ENCODE measurements around the gene SPRR2G. TPM values are rescaled to one million over a fixed set of nuclear protein-coding genes. Genes with fewer than 3 reads are reported as not detected.
"Not testable (repeated sequence)": the region's sequence is repeated elsewhere in the genome, so short reads cannot be mapped to it uniquely, and the experiment has no call there.

SPRR2G gene
- polyA plus RNA-seq: 1 to 10 TPM in 1 of 2 donors, under 1 TPM in 1; 0.49 to 2.0 TPM

DNA sequence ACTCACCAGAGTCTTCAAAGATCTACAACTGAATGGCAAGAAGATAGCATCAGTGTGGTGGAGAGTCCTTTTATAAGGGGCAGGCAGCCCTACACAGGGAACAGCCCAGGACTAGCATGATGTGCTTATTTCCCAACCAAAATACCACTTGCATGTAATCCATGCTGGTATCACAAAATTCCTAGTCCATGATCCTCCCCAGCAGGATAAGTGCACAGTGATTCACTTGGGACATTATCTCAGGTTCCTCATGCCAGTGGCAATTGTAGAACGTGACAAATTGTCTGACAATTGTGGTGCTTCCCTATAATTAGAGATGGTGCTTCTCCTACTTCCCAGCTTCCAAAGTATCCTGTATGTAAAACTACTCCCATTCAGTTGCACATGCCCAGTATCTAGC is at the start of gene SPRR2G:
Gene SPRR2G, minus strand, starts transcription at position 45 of the 400 bp plus-strand sequence. CDS start 780 bp downstream, outside the sequence.
- H3K4me1 ChIP-seq (ENCODE audit: control insufficient read depth in 2 of 2, insufficient read depth in 2 of 2, low read length in 1 of 2): no peaks in the 10 kb centered on the region
- H3K9me3 ChIP-seq (ENCODE audit: control insufficient read depth in 2 of 2, insufficient read depth in 1 of 2, low read depth in 1 of 2, low read length in 1 of 2): no peaks in the 10 kb centered on the region
- peaks cover 0 to 2% of the 10 kb centered on the region in 2 donors for H3K27me3 ChIP-seq (ENCODE audit: control insufficient read depth in 1 of 2, insufficient read depth in 2 of 2, low read length in 2 of 2)
- H3K27ac ChIP-seq (ENCODE audit: low read depth in 2 of 2, low read length in 1 of 2): no peak within 1 kb of the TSS
- no peaks in the 10 kb centered on the region for H3K36me3 ChIP-seq (ENCODE audit: control insufficient read depth in 2 of 2, insufficient read depth in 2 of 2, low read length in 1 of 2)
- WGBS, 2 donors: 72 to 74% methylated on average over 1 of the region's 1 CpG
- no peak within 1 kb of the TSS for H3K4me3 ChIP-seq (ENCODE audit: low read depth in 1 of 2, low read length in 2 of 2)

GRCh38 chr1:153195216-153195615 is 44.5 kb upstream of the SPRR2G start:
- 75 to 84% methylated on average over 4 of the region's 4 CpGs for WGBS, 2 donors
- Histone ChIP-seq H3K27me3 (ENCODE audit: control insufficient read depth in 1 of 2, insufficient read depth in 2 of 2, low read length in 2 of 2) (no peaks in the 10 kb centered on the region), H3K9me3 (ENCODE audit: control insufficient read depth in 2 of 2, insufficient read depth in 1 of 2, low read depth in 1 of 2, low read length in 1 of 2) (no peaks in the 10 kb centered on the region), H3K4me3 (ENCODE audit: low read depth in 1 of 2, low read length in 2 of 2) (no peak overlapping the region), H3K4me1 (ENCODE audit: control insufficient read depth in 2 of 2, insufficient read depth in 2 of 2, low read length in 1 of 2) (no peaks in the 10 kb centered on the region), H3K27ac (ENCODE audit: low read depth in 2 of 2, low read length in 1 of 2) (no peak overlapping the region), H3K36me3 (ENCODE audit: control insufficient read depth in 2 of 2, insufficient read depth in 2 of 2, low read length in 1 of 2) (no peaks in the 10 kb centered on the region)

- no peaks in the 10 kb centered on the region for H3K27me3 ChIP-seq (ENCODE audit: control insufficient read depth in 1 of 2, insufficient read depth in 2 of 2, low read length in 2 of 2)
- no peaks in the 10 kb centered on the region for H3K36me3 ChIP-seq (ENCODE audit: control insufficient read depth in 2 of 2, insufficient read depth in 2 of 2, low read length in 1 of 2)
- H3K4me3 ChIP-seq (ENCODE audit: low read depth in 1 of 2, low read length in 2 of 2): no peak overlapping the region
- no peaks in the 10 kb centered on the region for H3K9me3 ChIP-seq (ENCODE audit: control insufficient read depth in 2 of 2, insufficient read depth in 1 of 2, low read depth in 1 of 2, low read length in 1 of 2)
- H3K4me1 ChIP-seq (ENCODE audit: control insufficient read depth in 2 of 2, insufficient read depth in 2 of 2, low read length in 1 of 2): no peaks in the 10 kb centered on the region
- H3K27ac ChIP-seq (ENCODE audit: low read depth in 2 of 2, low read length in 1 of 2): no peak overlapping the region
- 68 to 69% methylated on average over 3 of the region's 3 CpGs for WGBS, 2 donors
Observed at GRCh38 chr1:153194331-153195050, 43.8 kb upstream of the SPRR2G start.

- WGBS, 2 donors: 21% methylated on average over 3 of the region's 3 CpGs
- H3K4me3 ChIP-seq (ENCODE audit: low read depth in 1 of 2, low read length in 2 of 2): no peak overlapping the region
- H3K36me3 ChIP-seq (ENCODE audit: control insufficient read depth in 2 of 2, insufficient read depth in 2 of 2, low read length in 1 of 2): no peaks in the 10 kb centered on the region
- no peaks in the 10 kb centered on the region for H3K9me3 ChIP-seq (ENCODE audit: control insufficient read depth in 2 of 2, insufficient read depth in 1 of 2, low read depth in 1 of 2, low read length in 1 of 2)
- H3K4me1 ChIP-seq (ENCODE audit: control insufficient read depth in 2 of 2, insufficient read depth in 2 of 2, low read length in 1 of 2): peaks cover 0 to 2% of the 10 kb centered on the region in 2 donors
- H3K27me3 ChIP-seq (ENCODE audit: control insufficient read depth in 1 of 2, insufficient read depth in 2 of 2, low read length in 2 of 2): no peaks in the 10 kb centered on the region
- H3K27ac ChIP-seq (ENCODE audit: low read depth in 2 of 2, low read length in 1 of 2): no peak overlapping the region
Observed at GRCh38 chr1:153192697-153193096, 42.0 kb upstream of the SPRR2G start.

DNA sequence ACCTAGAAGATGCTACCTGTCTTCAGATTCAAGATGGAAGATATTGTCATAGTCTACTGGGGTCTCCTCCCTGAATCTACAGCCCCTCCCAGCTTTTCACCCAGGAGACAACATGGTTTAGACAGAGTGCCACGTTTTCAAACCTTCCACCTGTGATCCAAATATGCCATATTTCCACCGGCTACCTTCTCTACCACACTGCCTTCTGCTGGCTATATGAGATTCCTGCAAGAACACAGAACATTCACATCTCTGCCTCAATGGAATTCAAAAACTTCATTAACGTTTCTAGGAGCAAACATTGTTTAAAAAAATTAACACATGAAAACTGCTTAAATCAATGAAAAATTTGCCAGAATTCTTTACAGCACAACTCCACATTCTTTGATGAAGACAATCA is 39.7 kb upstream of the SPRR2G start:
- Histone ChIP-seq H3K4me3 (ENCODE audit: low read depth in 1 of 2, low read length in 2 of 2) (no peak overlapping the region), H3K36me3 (ENCODE audit: control insufficient read depth in 2 of 2, insufficient read depth in 2 of 2, low read length in 1 of 2) (no peaks in the 10 kb centered on the region), H3K27me3 (ENCODE audit: control insufficient read depth in 1 of 2, insufficient read depth in 2 of 2, low read length in 2 of 2) (no peaks in the 10 kb centered on the region), H3K9me3 (ENCODE audit: control insufficient read depth in 2 of 2, insufficient read depth in 1 of 2, low read depth in 1 of 2, low read length in 1 of 2) (no peaks in the 10 kb centered on the region), H3K4me1 (ENCODE audit: control insufficient read depth in 2 of 2, insufficient read depth in 2 of 2, low read length in 1 of 2) (peaks cover 0 to 2% of the 10 kb centered on the region in 2 donors), H3K27ac (ENCODE audit: low read depth in 2 of 2, low read length in 1 of 2) (peak overlapping the region in 1 of 2 donors; percentile 7)
- 9 to 15% methylated on average over 3 of the region's 3 CpGs for WGBS, 2 donors

GRCh38 chr1:153188301-153188700 is 37.6 kb upstream of the SPRR2G start:
- Histone ChIP-seq H3K27ac (ENCODE audit: low read depth in 2 of 2, low read length in 1 of 2) (peak overlapping the region; percentile 70 to 86), H3K4me3 (ENCODE audit: low read depth in 1 of 2, low read length in 2 of 2) (peak overlapping the region in 1 of 2 donors; percentile 15)
- not testable (repeated sequence) for H3K27me3 ChIP-seq (ENCODE audit: control insufficient read depth in 1 of 2, insufficient read depth in 2 of 2, low read length in 2 of 2); H3K4me1 ChIP-seq (ENCODE audit: control insufficient read depth in 2 of 2, insufficient read depth in 2 of 2, low read length in 1 of 2); H3K36me3 ChIP-seq (ENCODE audit: control insufficient read depth in 2 of 2, insufficient read depth in 2 of 2, low read length in 1 of 2); H3K9me3 ChIP-seq (ENCODE audit: control insufficient read depth in 2 of 2, insufficient read depth in 1 of 2, low read depth in 1 of 2, low read length in 1 of 2)
- 66 to 70% methylated on average over 4 of the region's 4 CpGs for WGBS, 2 donors

DNA sequence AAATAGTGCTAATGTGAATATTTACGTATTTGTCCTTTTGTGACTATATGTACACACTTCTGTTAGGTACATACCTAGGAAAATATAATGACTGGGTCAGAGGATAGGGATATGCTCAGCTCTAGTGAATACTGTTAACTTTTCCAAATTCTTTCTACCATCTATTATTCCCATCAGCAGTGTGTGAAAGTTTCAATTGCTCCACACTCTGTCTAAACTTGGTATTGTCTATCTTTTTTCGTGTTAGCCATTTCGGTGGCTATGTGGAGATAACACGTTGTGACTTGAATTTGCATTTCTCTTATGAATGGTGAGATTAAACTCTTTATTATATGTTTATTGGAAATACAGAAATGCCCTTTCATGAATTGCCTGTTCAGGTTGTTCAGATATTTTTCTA is 29.9 kb upstream of the SPRR2G start:
- no peaks in the 10 kb centered on the region for H3K4me1 ChIP-seq (ENCODE audit: control insufficient read depth in 2 of 2, insufficient read depth in 2 of 2, low read length in 1 of 2)
- no peaks in the 10 kb centered on the region for H3K36me3 ChIP-seq (ENCODE audit: control insufficient read depth in 2 of 2, insufficient read depth in 2 of 2, low read length in 1 of 2)
- no peak overlapping the region for H3K4me3 ChIP-seq (ENCODE audit: low read depth in 1 of 2, low read length in 2 of 2)
- no peak overlapping the region for H3K27ac ChIP-seq (ENCODE audit: low read depth in 2 of 2, low read length in 1 of 2)
- 53 to 63% methylated on average over 4 of the region's 4 CpGs for WGBS, 2 donors
- H3K9me3 ChIP-seq (ENCODE audit: control insufficient read depth in 2 of 2, insufficient read depth in 1 of 2, low read depth in 1 of 2, low read length in 1 of 2): peaks cover 0 to 1% of the 10 kb centered on the region in 2 donors
- no peaks in the 10 kb centered on the region for H3K27me3 ChIP-seq (ENCODE audit: control insufficient read depth in 1 of 2, insufficient read depth in 2 of 2, low read length in 2 of 2)

- H3K9me3 ChIP-seq (ENCODE audit: control insufficient read depth in 2 of 2, insufficient read depth in 1 of 2, low read depth in 1 of 2, low read length in 1 of 2): peaks cover 0 to 1% of the 10 kb centered on the region in 2 donors
- no peak overlapping the region for H3K27ac ChIP-seq (ENCODE audit: low read depth in 2 of 2, low read length in 1 of 2)
Observed at GRCh38 chr1:153178922-153179321, 28.2 kb upstream of the SPRR2G start.

GRCh38 chr1:153174624-153175023 is 23.9 kb upstream of the SPRR2G start:
- Histone ChIP-seq H3K36me3 (ENCODE audit: control insufficient read depth in 2 of 2, insufficient read depth in 2 of 2, low read length in 1 of 2) (no peaks in the 10 kb centered on the region), H3K27ac (ENCODE audit: low read depth in 2 of 2, low read length in 1 of 2) (peak overlapping the region; percentile 81 to 95), H3K4me3 (ENCODE audit: low read depth in 1 of 2, low read length in 2 of 2) (no peak overlapping the region), H3K4me1 (ENCODE audit: control insufficient read depth in 2 of 2, insufficient read depth in 2 of 2, low read length in 1 of 2) (peaks cover 0 to 3% of the 10 kb centered on the region in 2 donors), H3K27me3 (ENCODE audit: control insufficient read depth in 1 of 2, insufficient read depth in 2 of 2, low read length in 2 of 2) (no peaks in the 10 kb centered on the region), H3K9me3 (ENCODE audit: control insufficient read depth in 2 of 2, insufficient read depth in 1 of 2, low read depth in 1 of 2, low read length in 1 of 2) (peaks cover 0 to 2% of the 10 kb centered on the region in 2 donors)

More at GRCh38 chr1:153178922-153179321, 28.2 kb upstream of the SPRR2G start:
- Histone ChIP-seq H3K4me3 (ENCODE audit: low read depth in 1 of 2, low read length in 2 of 2) (no peak overlapping the region), H3K27me3 (ENCODE audit: control insufficient read depth in 1 of 2, insufficient read depth in 2 of 2, low read length in 2 of 2) (no peaks in the 10 kb centered on the region), H3K36me3 (ENCODE audit: control insufficient read depth in 2 of 2, insufficient read depth in 2 of 2, low read length in 1 of 2) (no peaks in the 10 kb centered on the region), H3K4me1 (ENCODE audit: control insufficient read depth in 2 of 2, insufficient read depth in 2 of 2, low read length in 1 of 2) (no peaks in the 10 kb centered on the region)

DNA sequence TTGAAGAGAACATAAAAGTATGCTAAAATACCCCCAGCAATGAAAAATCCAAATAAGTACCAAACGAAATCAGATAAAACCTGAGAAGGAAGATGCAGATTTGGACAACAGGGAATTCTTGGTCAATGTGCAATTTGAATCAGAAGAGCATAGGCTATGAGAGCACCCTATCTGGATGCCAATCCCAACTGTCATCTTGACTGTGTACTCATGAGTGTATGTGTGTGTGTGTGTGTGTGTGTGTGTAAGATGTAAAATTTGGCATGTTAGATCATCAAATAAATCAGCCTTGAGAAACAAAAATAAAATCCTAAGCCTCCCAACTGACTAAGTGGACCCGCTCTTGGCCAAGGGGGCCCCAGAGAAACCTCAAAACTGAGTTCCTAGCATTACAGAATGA is 18.0 kb upstream of the SPRR2G start:
- peak overlapping the region in 1 of 2 donors; percentile 53 for H3K27ac ChIP-seq (ENCODE audit: low read depth in 2 of 2, low read length in 1 of 2)
- H3K4me1 ChIP-seq (ENCODE audit: control insufficient read depth in 2 of 2, insufficient read depth in 2 of 2, low read length in 1 of 2): peaks cover 0 to 3% of the 10 kb centered on the region in 2 donors
- H3K9me3 ChIP-seq (ENCODE audit: control insufficient read depth in 2 of 2, insufficient read depth in 1 of 2, low read depth in 1 of 2, low read length in 1 of 2): peaks cover 0 to 2% of the 10 kb centered on the region in 2 donors
- no peak overlapping the region for H3K4me3 ChIP-seq (ENCODE audit: low read depth in 1 of 2, low read length in 2 of 2)
- no peaks in the 10 kb centered on the region for H3K36me3 ChIP-seq (ENCODE audit: control insufficient read depth in 2 of 2, insufficient read depth in 2 of 2, low read length in 1 of 2)
- WGBS, 2 donors: 77 to 78% methylated on average over 2 of the region's 2 CpGs
- H3K27me3 ChIP-seq (ENCODE audit: control insufficient read depth in 1 of 2, insufficient read depth in 2 of 2, low read length in 2 of 2): no peaks in the 10 kb centered on the region

Measured in esophagus (tissue), 2 donors.